Smooth muscle cell (in vitro differentiated cells): ENCODE measurements around the gene CIAO3. TPM values are rescaled to one million over a fixed set of nuclear protein-coding genes. Genes with fewer than 3 reads are reported as not detected.

Experiments
- DNase-seq: peaks from one replicate; lab custom pipeline; 2025; ENCODE audit not compliant: unreplicated experiment; lab: John Stamatoyannopoulos, UW
- H2AFZ ChIP-seq: fragments of 200-600 bp; sonication (generic); 2 replicates; pipeline ENCODE4 v1.6.0; 2016; ENCODE audit warnings: antibody characterized with exemption, low read depth, mild to moderate bottlenecking
- H3F3A ChIP-seq: fragments of 200-600 bp; sonication (generic); 2 replicates; pipeline ENCODE4 v1.6.0; 2017; ENCODE audit warnings: antibody characterized with exemption, low read depth
- H3K27ac ChIP-seq: fragments of 200-600 bp; sonication (generic); 2 replicates; pipeline ENCODE4 v1.5.1; 2016; ENCODE audit warnings: low read depth, mild to moderate bottlenecking
- H3K27me3 ChIP-seq: fragments of 200-600 bp; sonication (generic); 2 replicates; pipeline ENCODE4 v1.6.1; 2016; ENCODE audit warnings: low read depth, mild to moderate bottlenecking
- H3K36me3 ChIP-seq: fragments of 200-600 bp; sonication (generic); 2 replicates; pipeline ENCODE4 v1.5.1; 2016; ENCODE audit warnings: low read depth
- H3K4me1 ChIP-seq: fragments of 200-600 bp; sonication (generic); 2 replicates; pipeline ENCODE4 v1.5.1; 2016; ENCODE audit warnings: low read depth
- H3K4me2 ChIP-seq: fragments of 200-600 bp; sonication (generic); 2 replicates; pipeline ENCODE4 v1.6.0; 2016; ENCODE audit warnings: mild to moderate bottlenecking
- H3K4me3 ChIP-seq: fragments of 200-600 bp; sonication (generic); 2 replicates; pipeline ENCODE4 v1.5.1; 2016; ENCODE audit warnings: mild to moderate bottlenecking
- H3K79me2 ChIP-seq: fragments of 200-600 bp; sonication (generic); 2 replicates; pipeline ENCODE4 v1.6.0; 2016; ENCODE audit warnings: low read depth, mild to moderate bottlenecking
- H3K9ac ChIP-seq: fragments of 200-600 bp; sonication (generic); 2 replicates; pipeline ENCODE4 v1.6.0; 2016; ENCODE audit warnings: low read depth
- H3K9me3 ChIP-seq: fragments of 200-600 bp; sonication (generic); replicated peaks from 2 replicates; pipeline ENCODE4 v1.5.1; 2016; ENCODE audit warnings: low read depth
- H4K20me1 ChIP-seq: fragments of 200-600 bp; sonication (generic); 2 replicates; pipeline ENCODE4 v1.6.0; 2016; ENCODE audit warnings: low read depth
- WGBS: methylation state at CpG from one replicate; pipeline ENCODE4 v1.1.7; 2016; ENCODE audit warnings: low lambda C conversion rate; 5-methylcytosine and 5-hydroxymethylcytosine counted together
- polyA plus RNA-seq: library from polyadenylated mRNA; unstranded; fragments of >200 nt; fragmentation: Nextera tagmentation; extraction: Ambion mirVana; gene quantifications from 2 replicates; pipeline ENCODE4 v1.2.1, GENCODE V29; 2016
- total RNA-seq: library from RNA; depleted of rRNA; stranded (reverse); fragments of >200 nt; gene quantifications from 2 replicates; pipeline ENCODE4 v1.2.3, GENCODE V29; 2014
- TF ChIP-seq, protein P1 (sequence below): fragments of 200-600 bp; sonication (generic); IDR thresholded peaks from 2 replicates; pipeline ENCODE4 v1.5.1; 2017; ENCODE audit warnings: borderline replicate concordance, mild to moderate bottlenecking, antibody characterized with exemption; ENCODE audit not compliant: insufficient read depth, poor library complexity, severe bottlenecking

Gene CIAO3
- total and polyA plus RNA-seq, 2 experiments from 2014 or later = 19.7 to 39.6 TPM

DNA sequence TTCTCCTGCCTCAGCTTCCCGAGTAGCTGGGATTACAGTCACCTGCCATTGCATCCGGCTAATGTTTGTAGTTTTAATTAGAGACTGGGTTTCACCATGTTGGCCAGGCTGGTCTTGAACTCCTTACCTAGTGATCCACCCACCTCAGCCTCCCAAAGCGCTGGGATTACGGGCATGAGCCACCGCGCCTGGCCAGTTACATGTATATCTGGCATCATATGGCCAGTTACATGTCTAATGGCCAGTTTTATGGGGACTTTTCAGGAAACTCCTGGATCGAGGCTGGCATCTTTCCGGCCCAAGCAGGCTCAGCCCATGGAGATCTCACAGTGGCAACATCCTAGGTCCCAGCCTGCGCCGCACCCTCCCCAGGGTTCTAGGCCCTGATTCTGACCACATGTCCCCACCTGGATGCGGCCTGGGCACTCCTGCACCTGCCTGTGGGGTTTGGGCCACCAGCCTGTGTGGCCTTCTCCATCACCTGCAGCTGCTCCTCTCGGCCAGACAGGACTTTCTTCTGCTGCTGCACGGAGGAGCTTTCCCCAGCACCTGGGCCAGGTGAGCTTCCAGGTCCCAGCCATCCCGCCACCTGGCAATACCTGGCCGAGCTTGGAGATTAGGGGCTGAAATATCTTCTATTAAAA, 1.3 kb upstream of the CIAO3 start:
- no peak for DNase-seq
- Histone ChIP-seq H3K27me3 (no peaks in the 10 kb centered on the region), H4K20me1 (no peaks in the 10 kb centered on the region), H2AFZ (no peak overlapping the region), H3K4me1 (peaks cover 5% of the 10 kb centered on the region), H3K36me3 (no peaks in the 10 kb centered on the region), H3K9ac (no peak overlapping the region), H3K4me2 (no peak overlapping the region), H3K4me3 (no peak overlapping the region), H3K9me3 (no peaks in the 10 kb centered on the region), H3K27ac (no peak overlapping the region), H3F3A (no peaks in the 10 kb centered on the region), H3K79me2 (no peaks in the 10 kb centered on the region)
- 98% methylated on average over 15 of the region's 15 CpGs for WGBS
- TF ChIP-seq, protein P1, sequence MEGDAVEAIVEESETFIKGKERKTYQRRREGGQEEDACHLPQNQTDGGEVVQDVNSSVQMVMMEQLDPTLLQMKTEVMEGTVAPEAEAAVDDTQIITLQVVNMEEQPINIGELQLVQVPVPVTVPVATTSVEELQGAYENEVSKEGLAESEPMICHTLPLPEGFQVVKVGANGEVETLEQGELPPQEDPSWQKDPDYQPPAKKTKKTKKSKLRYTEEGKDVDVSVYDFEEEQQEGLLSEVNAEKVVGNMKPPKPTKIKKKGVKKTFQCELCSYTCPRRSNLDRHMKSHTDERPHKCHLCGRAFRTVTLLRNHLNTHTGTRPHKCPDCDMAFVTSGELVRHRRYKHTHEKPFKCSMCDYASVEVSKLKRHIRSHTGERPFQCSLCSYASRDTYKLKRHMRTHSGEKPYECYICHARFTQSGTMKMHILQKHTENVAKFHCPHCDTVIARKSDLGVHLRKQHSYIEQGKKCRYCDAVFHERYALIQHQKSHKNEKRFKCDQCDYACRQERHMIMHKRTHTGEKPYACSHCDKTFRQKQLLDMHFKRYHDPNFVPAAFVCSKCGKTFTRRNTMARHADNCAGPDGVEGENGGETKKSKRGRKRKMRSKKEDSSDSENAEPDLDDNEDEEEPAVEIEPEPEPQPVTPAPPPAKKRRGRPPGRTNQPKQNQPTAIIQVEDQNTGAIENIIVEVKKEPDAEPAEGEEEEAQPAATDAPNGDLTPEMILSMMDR = no peak

DNA sequence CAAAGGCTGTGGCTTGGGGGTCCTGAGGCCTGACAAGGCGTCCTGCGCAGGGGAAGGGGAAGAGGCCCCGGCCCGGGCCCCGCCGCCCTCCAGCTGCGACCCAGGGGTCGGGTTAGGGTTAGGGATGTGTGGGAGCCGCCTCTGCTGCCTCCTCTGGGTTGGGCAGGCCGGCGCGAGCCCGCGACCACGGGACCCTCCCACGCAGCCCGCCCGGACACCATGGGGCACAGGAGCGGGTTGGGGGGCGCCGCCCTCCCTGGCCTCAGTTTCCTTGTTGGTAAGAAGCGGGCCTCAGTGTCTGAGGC, 386 bp downstream of the CIAO3 start:
- Histone ChIP-seq H4K20me1 (no peaks in the 10 kb centered on the region), H3F3A (no peaks in the 10 kb centered on the region), H3K4me1 (peaks cover 5% of the 10 kb centered on the region), H3K9me3 (no peaks in the 10 kb centered on the region), H3K4me3 (peak overlapping the region; percentile 95), H3K36me3 (no peaks in the 10 kb centered on the region), H3K27me3 (no peaks in the 10 kb centered on the region), H3K9ac (peak overlapping the region; percentile 91), H3K27ac (peak overlapping the region; percentile 44), H3K4me2 (peak overlapping the region; percentile 99), H2AFZ (peak overlapping the region; percentile 91), H3K79me2 (no peaks in the 10 kb centered on the region)
- TF ChIP-seq, protein P1 = no peak
- WGBS = 5% methylated on average over 11 of the region's 22 CpGs
- no peak for DNase-seq

DNA sequence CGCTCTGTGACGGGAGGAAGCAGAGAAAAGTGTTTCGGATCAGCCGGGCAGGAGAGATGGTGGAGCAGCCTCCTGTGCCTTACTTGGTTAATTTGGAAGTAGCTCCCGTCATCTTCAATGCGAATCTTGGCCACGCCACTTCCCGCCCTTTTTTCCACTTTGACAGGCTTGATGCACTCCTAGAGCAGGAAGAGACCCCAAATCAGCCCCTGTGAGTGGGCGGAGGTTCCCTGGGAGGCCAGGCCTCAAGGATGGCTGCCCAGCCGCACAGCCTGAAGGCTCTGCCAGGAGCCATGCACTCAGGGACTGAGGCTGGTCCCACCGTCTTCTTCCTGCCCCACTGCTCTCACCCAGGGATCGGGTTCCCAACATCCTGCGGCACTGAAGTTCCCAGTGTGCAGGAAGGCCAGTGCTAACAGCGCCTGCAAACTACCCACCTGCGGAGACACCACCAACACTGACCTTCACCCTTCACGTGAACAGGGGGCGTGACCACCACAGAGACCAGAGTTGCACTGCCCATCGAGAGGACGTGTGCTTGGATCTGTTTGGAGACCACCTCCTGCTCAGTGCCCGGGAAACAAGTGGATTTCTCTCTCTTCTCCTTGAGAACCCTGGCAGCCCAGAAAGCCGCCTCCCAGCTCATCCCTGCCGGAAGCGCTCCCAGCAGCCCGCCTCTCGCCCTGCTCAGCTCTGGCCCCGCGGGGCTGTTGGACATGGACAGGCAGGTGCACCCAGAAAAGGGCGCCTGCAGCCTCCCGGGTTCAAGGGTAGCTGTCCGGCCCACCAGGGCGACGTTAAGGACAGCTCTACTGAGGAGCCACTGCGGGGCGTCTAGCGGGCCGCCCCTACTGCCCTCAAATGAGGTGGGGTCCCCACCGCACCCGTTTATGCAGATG, 988 bp downstream of the CIAO3 start:
- DNase-seq = no peak
- 64% methylated on average over 38 of the region's 38 CpGs for WGBS
- peak overlapping the region; percentile 95 for H3K4me3 ChIP-seq
- H3F3A ChIP-seq = no peaks in the 10 kb centered on the region
- H3K36me3 ChIP-seq = no peaks in the 10 kb centered on the region
- H3K4me1 ChIP-seq = peaks cover 5% of the 10 kb centered on the region
- H3K27ac ChIP-seq = no peak overlapping the region
- peak overlapping the region; percentile 91 for H3K9ac ChIP-seq
- H4K20me1 ChIP-seq = no peaks in the 10 kb centered on the region
- TF ChIP-seq, protein P1 = no peak
- H3K79me2 ChIP-seq = no peaks in the 10 kb centered on the region
- no peaks in the 10 kb centered on the region for H3K9me3 ChIP-seq
- no peak overlapping the region for H2AFZ ChIP-seq
- H3K27me3 ChIP-seq = no peaks in the 10 kb centered on the region
- H3K4me2 ChIP-seq = peak overlapping the region; percentile 99
